HepG2 (cell line): ENCODE measurements around the gene FUT8. TPM values are rescaled to one million over a fixed set of nuclear protein-coding genes. Genes with fewer than 3 reads are reported as not detected.

ENCODE experiments used
- ATAC-seq: fragments of 200-7000 bp; cut with Tn5 transposase; 3 replicates; pipeline ENCODE4 v1.9.1; 2020; ENCODE audit warnings: mild to moderate bottlenecking, moderate library complexity
- BruUV-seq: library from RNA; stranded (reverse); fragments of 400-500 nt; replicated peaks from 2 replicates; lab custom pipeline; 2021; lab: Mats Ljungman, UMichigan
- CTCF ChIA-PET: fragments of 300-600 bp; formaldehyde crosslinking; extraction: SDS; loops from one replicate; lab custom pipeline; 2021; ENCODE audit warnings: low total read pairs, inconsistent platforms, low intra/inter-chr PET ratio; lab: Yijun Ruan, JAX
- POLR2A ChIA-PET: fragments of 350-600 bp; sonication (Branson Sonifier 250); formaldehyde crosslinking; loops from one replicate; lab custom pipeline; 2020; ENCODE audit warnings: antibody characterized with exemption, inconsistent platforms; lab: Yijun Ruan, JAX
- DNase-seq: peaks from one replicate; pipeline ENCODE4 v3.0.0-alpha.2; 2015; ENCODE audit warnings: low spot score
- FAIRE-seq: peaks from 3 replicates; lab custom pipeline; 2011; peaks lifted over from hg19 to GRCh38; lab: Jason Lieb, UNC
- H2AFZ ChIP-seq: one replicate; pipeline ENCODE4 v1.6.1; 2011; ENCODE audit warnings: low read length, inconsistent platforms
- H3K27ac ChIP-seq: fragments of 300-600 bp; 3 replicates; pipeline ENCODE4 v1.8.0; 2011; ENCODE audit warnings: mixed run types, mild to moderate bottlenecking, mixed read lengths, low read length, inconsistent platforms; ENCODE audit not compliant: insufficient read depth; ENCODE audit errors: extremely low read length
- H3K27me3 ChIP-seq, 2 experiments: fragments of 200-600 bp in 1 of 2; 2 replicates in 1 of 2; 3 replicates in 1 of 2; pipeline versions ENCODE4 v1.6.0 to v1.8.0; 2011; ENCODE audit warnings: low read length in 2 of 2, mild to moderate bottlenecking in 2 of 2, moderate library complexity in 2 of 2, inconsistent platforms in 1 of 2; ENCODE audit not compliant: insufficient read depth in 2 of 2, control insufficient read depth in 1 of 2
- H3K36me3 ChIP-seq, 2 experiments: fragments of 200-600 bp in 1 of 2; replicated peaks in 1 of 2; 2 replicates in 1 of 2; 3 replicates in 1 of 2; pipeline versions ENCODE4 v1.5.1 to v1.8.0; 2011; ENCODE audit warnings: low read length in 2 of 2, inconsistent platforms in 1 of 2; ENCODE audit not compliant: insufficient read depth in 2 of 2, control insufficient read depth in 1 of 2
- H3K4me1 ChIP-seq: 2 replicates; pipeline ENCODE4 v1.5.1; 2012; ENCODE audit warnings: low read length, inconsistent platforms; ENCODE audit not compliant: insufficient read depth
- H3K4me2 ChIP-seq: 2 replicates; pipeline ENCODE4 v1.6.0; 2011; ENCODE audit warnings: low read depth, low read length, inconsistent platforms
- H3K4me3 ChIP-seq, 3 experiments: fragments of 200-600 bp in 1 of 3; sonication (generic), shearing (Covaris generic) in 1 of 3; replicated peaks in 1 of 3; 2 replicates each; pipeline ENCODE4 v1.5.1; 2011 to 2016; ENCODE audit warnings: low read length in 3 of 3, inconsistent platforms in 2 of 3, low read depth in 2 of 3, mild to moderate bottlenecking in 2 of 3, control low read depth in 1 of 3, mixed read lengths in 1 of 3; ENCODE audit not compliant: insufficient read depth in 1 of 3
- H3K79me2 ChIP-seq: one replicate; pipeline ENCODE4 v1.6.1; 2011; ENCODE audit warnings: low read length, inconsistent platforms; ENCODE audit not compliant: insufficient read depth
- H3K9ac ChIP-seq: 2 replicates; pipeline ENCODE4 v1.6.0; 2011; ENCODE audit warnings: mild to moderate bottlenecking, low read depth, low read length, inconsistent platforms; ENCODE audit not compliant: insufficient read depth
- H3K9me3 ChIP-seq: 2 replicates; pipeline ENCODE4 v1.5.1; 2012; ENCODE audit warnings: mild to moderate bottlenecking, low read length
- H4K20me1 ChIP-seq: 2 replicates; pipeline ENCODE4 v1.6.0; 2011; ENCODE audit warnings: inconsistent platforms, mild to moderate bottlenecking, low read length, moderate library complexity; ENCODE audit not compliant: insufficient read depth
- DMAP1 ChIP-seq: IDR thresholded peaks from 2 replicates; pipeline ENCODE4 v1.6.1; 2016
- NFYC ChIP-seq: IDR thresholded peaks from 2 replicates; pipeline ENCODE4 v1.6.1; 2016; ENCODE audit warnings: missing genetic modification reagents, missing compliant biosample characterization
- PAWR ChIP-seq: sonication (generic); formaldehyde crosslinking; IDR thresholded peaks from 2 replicates; pipeline ENCODE4 v1.4.0; 2020; ENCODE audit warnings: missing genetic modification reagents, mild to moderate bottlenecking, borderline replicate concordance
- RARG ChIP-seq: sonication (generic); formaldehyde crosslinking; IDR thresholded peaks from 2 replicates; pipeline ENCODE4 v1.4.0; 2020; ENCODE audit warnings: low read depth, mild to moderate bottlenecking, missing genetic modification reagents
- ZFP36L2 ChIP-seq: sonication (generic); formaldehyde crosslinking; IDR thresholded peaks from 2 replicates; pipeline ENCODE4 v1.4.0; 2020; ENCODE audit warnings: missing genetic modification reagents
- ZNF713 ChIP-seq: sonication (generic); formaldehyde crosslinking; IDR thresholded peaks from 2 replicates; pipeline ENCODE4 v1.4.0; 2020; ENCODE audit warnings: mild to moderate bottlenecking, missing genetic modification reagents
- ZNF720 ChIP-seq: sonication (generic); formaldehyde crosslinking; IDR thresholded peaks from 2 replicates; pipeline ENCODE4 v1.4.0; 2020; ENCODE audit warnings: missing genetic modification reagents
- WGBS: methylation state at CpG from one replicate; pipeline ENCODE4 v1.1.6; 2017; ENCODE audit warnings: low lambda C conversion rate; 5-methylcytosine and 5-hydroxymethylcytosine counted together
- in situ Hi-C: cut with HindIII; loops from 2 replicates; pipeline ENCODE4 v1.10.0; 2017; ENCODE audit warnings: low pct_unique_long_range_greater_than_20kb; ENCODE audit not compliant: extremely low pct_ligation_motif_present
- intact Hi-C: fragments of 100-400 bp; cut with micrococcal nuclease; formaldehyde crosslinking; loops from one replicate; pipeline ENCODE4 v1.10.0; 2022; ENCODE audit not compliant: unreplicated experiment
- polyA plus RNA-seq, 8 experiments: library from polyadenylated mRNA; depleted of rRNA in 3 of 8; stranded (reverse) in 7 of 8; unstranded in 1 of 8; fragments of >200 nt; fragmentation: Illumina TruSeq in 4 of 8; extraction: Trizol in 4 of 8; gene quantifications; 2 replicates each; pipeline versions ENCODE4 v1.2.1 to v1.2.3, GENCODE V29; 2011 to 2016; ENCODE audit warnings: low read depth in 4 of 8, missing spikeins in 1 of 8, mixed read lengths in 1 of 8; ENCODE audit not compliant: insufficient read depth in 1 of 8
- total RNA-seq, 5 experiments: library from RNA; depleted of rRNA; stranded (reverse); fragments of >200 nt; fragmentation: Illumina TruSeq; extraction: Trizol; gene quantifications; 2 replicates each; pipeline ENCODE4 v1.2.3, GENCODE V29; 2016; ENCODE audit warnings: low read depth in 1 of 5
- TF ChIP-seq, protein P1 (sequence below): sonication (generic); formaldehyde crosslinking; IDR thresholded peaks from 2 replicates; pipeline ENCODE4 v1.8.0; 2022; ENCODE audit warnings: mild to moderate bottlenecking, missing genetic modification reagents
- TF ChIP-seq, protein P2 (sequence below): sonication (generic); formaldehyde crosslinking; IDR thresholded peaks from 2 replicates; pipeline ENCODE4 v1.4.0; 2020; ENCODE audit warnings: missing genetic modification reagents
- TF ChIP-seq, protein P3 (sequence below): sonication (generic); formaldehyde crosslinking; IDR thresholded peaks from 2 replicates; pipeline ENCODE4 v1.4.0; 2020; ENCODE audit warnings: missing genetic modification reagents
- TF ChIP-seq, protein P4 (sequence below): sonication (generic); formaldehyde crosslinking; IDR thresholded peaks from 2 replicates; pipeline ENCODE4 v1.4.0; 2020; ENCODE audit warnings: missing genetic modification reagents

Gene FUT8
- total and polyA plus RNA-seq, 2 of the 13 experiments (the other 11 are each of a cell fraction or from before 2014, with no cell fraction given) = 9.3 to 17.5 TPM

DNA sequence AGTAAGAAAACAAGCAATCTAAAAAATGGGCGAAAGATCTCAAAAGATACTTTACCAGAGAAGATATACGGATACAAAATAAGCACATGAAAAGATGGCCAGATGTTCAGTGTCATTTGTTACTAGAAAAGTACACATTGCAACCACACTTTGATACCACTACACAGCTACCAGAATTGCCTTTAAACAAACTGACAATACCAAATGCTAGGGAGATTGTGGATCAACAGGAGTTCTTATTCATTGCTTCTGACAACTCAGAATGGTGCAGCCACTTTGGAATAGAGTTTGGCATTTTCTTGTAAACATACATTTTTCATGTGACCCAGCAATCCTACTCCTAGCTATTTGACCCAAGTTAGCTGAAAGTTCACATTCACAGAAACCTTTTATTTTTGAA lies 136.3 kb downstream of the FUT8 start:
- Histone ChIP-seq H3K79me2 (no peaks in the 10 kb centered on the region), H2AFZ (no peak overlapping the region), H3K27me3 (no peaks in the 10 kb centered on the region), H3K36me3 (no peaks in the 10 kb centered on the region), H3K27ac (no peak overlapping the region), H3K4me2 (no peak overlapping the region), H4K20me1 (no peaks in the 10 kb centered on the region), H3K9me3 (no peaks in the 10 kb centered on the region), H3K4me3 (no peak overlapping the region), H3K4me1 (no peaks in the 10 kb centered on the region), H3K9ac (no peak overlapping the region)
- intact Hi-C loops (no loop called here), in situ Hi-C loops (no loop called here)
- DNase-seq = no peak
- WGBS = 95% methylated on average over 2 of the region's 2 CpGs
- no TSS peak for BruUV-seq
- ChIA-PET CTCF (no interaction called here), POLR2A (no interaction called here)
- no peak for FAIRE-seq
- ATAC-seq = no peak
- TF ChIP-seq ZFP36L2 (no peak), ZNF720 (CRISPR knock-in tag) (no peak), NFYC (no peak), DMAP1 (CRISPR knock-in tag) (no peak), RARG (no peak), PAWR (CRISPR knock-in tag) (no peak), ZNF713 (CRISPR knock-in tag) (no peak)
- TF ChIP-seq, protein P1, sequence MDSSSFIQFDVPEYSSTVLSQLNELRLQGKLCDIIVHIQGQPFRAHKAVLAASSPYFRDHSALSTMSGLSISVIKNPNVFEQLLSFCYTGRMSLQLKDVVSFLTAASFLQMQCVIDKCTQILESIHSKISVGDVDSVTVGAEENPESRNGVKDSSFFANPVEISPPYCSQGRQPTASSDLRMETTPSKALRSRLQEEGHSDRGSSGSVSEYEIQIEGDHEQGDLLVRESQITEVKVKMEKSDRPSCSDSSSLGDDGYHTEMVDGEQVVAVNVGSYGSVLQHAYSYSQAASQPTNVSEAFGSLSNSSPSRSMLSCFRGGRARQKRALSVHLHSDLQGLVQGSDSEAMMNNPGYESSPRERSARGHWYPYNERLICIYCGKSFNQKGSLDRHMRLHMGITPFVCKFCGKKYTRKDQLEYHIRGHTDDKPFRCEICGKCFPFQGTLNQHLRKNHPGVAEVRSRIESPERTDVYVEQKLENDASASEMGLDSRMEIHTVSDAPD (CRISPR knock-in tag) = no peak
- TF ChIP-seq, protein P2, sequence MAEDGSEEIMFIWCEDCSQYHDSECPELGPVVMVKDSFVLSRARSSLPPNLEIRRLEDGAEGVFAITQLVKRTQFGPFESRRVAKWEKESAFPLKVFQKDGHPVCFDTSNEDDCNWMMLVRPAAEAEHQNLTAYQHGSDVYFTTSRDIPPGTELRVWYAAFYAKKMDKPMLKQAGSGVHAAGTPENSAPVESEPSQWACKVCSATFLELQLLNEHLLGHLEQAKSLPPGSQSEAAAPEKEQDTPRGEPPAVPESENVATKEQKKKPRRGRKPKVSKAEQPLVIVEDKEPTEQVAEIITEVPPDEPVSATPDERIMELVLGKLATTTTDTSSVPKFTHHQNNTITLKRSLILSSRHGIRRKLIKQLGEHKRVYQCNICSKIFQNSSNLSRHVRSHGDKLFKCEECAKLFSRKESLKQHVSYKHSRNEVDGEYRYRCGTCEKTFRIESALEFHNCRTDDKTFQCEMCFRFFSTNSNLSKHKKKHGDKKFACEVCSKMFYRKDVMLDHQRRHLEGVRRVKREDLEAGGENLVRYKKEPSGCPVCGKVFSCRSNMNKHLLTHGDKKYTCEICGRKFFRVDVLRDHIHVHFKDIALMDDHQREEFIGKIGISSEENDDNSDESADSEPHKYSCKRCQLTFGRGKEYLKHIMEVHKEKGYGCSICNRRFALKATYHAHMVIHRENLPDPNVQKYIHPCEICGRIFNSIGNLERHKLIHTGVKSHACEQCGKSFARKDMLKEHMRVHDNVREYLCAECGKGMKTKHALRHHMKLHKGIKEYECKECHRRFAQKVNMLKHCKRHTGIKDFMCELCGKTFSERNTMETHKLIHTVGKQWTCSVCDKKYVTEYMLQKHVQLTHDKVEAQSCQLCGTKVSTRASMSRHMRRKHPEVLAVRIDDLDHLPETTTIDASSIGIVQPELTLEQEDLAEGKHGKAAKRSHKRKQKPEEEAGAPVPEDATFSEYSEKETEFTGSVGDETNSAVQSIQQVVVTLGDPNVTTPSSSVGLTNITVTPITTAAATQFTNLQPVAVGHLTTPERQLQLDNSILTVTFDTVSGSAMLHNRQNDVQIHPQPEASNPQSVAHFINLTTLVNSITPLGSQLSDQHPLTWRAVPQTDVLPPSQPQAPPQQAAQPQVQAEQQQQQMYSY (CRISPR knock-in tag) = no peak
- TF ChIP-seq, protein P3, sequence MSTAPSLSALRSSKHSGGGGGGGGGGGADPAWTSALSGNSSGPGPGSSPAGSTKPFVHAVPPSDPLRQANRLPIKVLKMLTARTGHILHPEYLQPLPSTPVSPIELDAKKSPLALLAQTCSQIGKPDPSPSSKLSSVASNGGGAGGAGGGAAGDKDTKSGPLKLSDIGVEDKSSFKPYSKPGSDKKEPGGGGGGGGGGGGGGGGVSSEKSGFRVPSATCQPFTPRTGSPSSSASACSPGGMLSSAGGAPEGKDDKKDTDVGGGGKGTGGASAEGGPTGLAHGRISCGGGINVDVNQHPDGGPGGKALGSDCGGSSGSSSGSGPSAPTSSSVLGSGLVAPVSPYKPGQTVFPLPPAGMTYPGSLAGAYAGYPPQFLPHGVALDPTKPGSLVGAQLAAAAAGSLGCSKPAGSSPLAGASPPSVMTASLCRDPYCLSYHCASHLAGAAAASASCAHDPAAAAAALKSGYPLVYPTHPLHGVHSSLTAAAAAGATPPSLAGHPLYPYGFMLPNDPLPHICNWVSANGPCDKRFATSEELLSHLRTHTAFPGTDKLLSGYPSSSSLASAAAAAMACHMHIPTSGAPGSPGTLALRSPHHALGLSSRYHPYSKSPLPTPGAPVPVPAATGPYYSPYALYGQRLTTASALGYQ = no peak
- TF ChIP-seq, protein P4, sequence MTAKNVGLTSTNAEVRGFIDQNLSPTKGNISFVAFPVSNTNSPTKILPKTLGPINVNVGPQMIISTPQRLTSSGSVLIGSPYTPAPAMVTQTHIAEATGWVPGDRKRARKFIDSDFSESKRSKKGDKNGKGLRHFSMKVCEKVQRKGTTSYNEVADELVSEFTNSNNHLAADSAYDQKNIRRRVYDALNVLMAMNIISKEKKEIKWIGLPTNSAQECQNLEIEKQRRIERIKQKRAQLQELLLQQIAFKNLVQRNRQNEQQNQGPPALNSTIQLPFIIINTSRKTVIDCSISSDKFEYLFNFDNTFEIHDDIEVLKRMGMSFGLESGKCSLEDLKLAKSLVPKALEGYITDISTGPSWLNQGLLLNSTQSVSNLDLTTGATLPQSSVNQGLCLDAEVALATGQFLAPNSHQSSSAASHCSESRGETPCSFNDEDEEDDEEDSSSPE (CRISPR knock-in tag) = no peak
